ENCODE results near the gene LHFPL6.

The LHFPL6 gene

GRCh38 chr13:39379667-39380655 lies 223.0 kb downstream of the LHFPL6 start:
- DNase-seq = no peak

GRCh38 chr13:39379118-39379517 lies 223.9 kb downstream of the LHFPL6 start:
- no peak for DNase-seq

GRCh38 chr13:39378306-39378705 lies 224.7 kb downstream of the LHFPL6 start:
- DNase-seq = no peak

GRCh38 chr13:39377699-39378098 lies 225.3 kb downstream of the LHFPL6 start:
- no peak for DNase-seq

- DNase-seq = no peak
Measured at GRCh38 chr13:39376076-39376475, 226.9 kb downstream of the LHFPL6 start.

GRCh38 chr13:39375601-39376000 lies 227.4 kb downstream of the LHFPL6 start:
- DNase-seq = no peak

GRCh38 chr13:39374741-39375189 lies 228.2 kb downstream of the LHFPL6 start:
- DNase-seq = no peak

GRCh38 chr13:39373145-39373544 lies 229.8 kb downstream of the LHFPL6 start:
- no peak for DNase-seq

- no peak for DNase-seq
Measured at GRCh38 chr13:39371706-39372105, 231.3 kb downstream of the LHFPL6 start.

GRCh38 chr13:39370554-39370953 lies 232.4 kb downstream of the LHFPL6 start:
- no peak for DNase-seq

- DNase-seq = no peak
Measured at GRCh38 chr13:39370048-39370447, 232.9 kb downstream of the LHFPL6 start.

GRCh38 chr13:39369161-39369890 lies 233.7 kb downstream of the LHFPL6 start:
- DNase-seq = no peak

GRCh38 chr13:39365879-39366278 lies 237.1 kb downstream of the LHFPL6 start:
- DNase-seq = no peak

GRCh38 chr13:39364947-39365468 lies 238.0 kb downstream of the LHFPL6 start:
- no peak for DNase-seq

- no peak for DNase-seq
Measured at GRCh38 chr13:39363382-39363772, 239.6 kb downstream of the LHFPL6 start.

- no peak for DNase-seq
Measured at GRCh38 chr13:39362652-39363381, 240.2 kb downstream of the LHFPL6 start.

- DNase-seq = no peak
Measured at GRCh38 chr13:39353988-39354387, 249.0 kb downstream of the LHFPL6 start.

- no peak for DNase-seq
Measured at GRCh38 chr13:39350461-39350881, 252.5 kb downstream of the LHFPL6 start.

- no peak for DNase-seq
Measured at GRCh38 chr13:39349391-39349960, 253.5 kb downstream of the LHFPL6 start.

- DNase-seq = no peak
Measured at GRCh38 chr13:39347926-39348901, 254.8 kb downstream of the LHFPL6 start.

- no peak for DNase-seq
Measured at GRCh38 chr13:39345982-39346381, 257.0 kb downstream of the LHFPL6 start.

Measured in effector CD8-positive, alpha-beta T cell (primary cell).